ENCODE measurements around the gene CCDC187. TPM values are rescaled to one million over a fixed set of nuclear protein-coding genes. Genes with fewer than 3 reads are reported as not detected.

The CCDC187 gene
- total RNA-seq, 5 donors from 2014 or later (not counting 1 experiment from before 2014, with no cell fraction given): 0.07 to 0.20 (median 0.09) TPM; not detected in 1

DNA sequence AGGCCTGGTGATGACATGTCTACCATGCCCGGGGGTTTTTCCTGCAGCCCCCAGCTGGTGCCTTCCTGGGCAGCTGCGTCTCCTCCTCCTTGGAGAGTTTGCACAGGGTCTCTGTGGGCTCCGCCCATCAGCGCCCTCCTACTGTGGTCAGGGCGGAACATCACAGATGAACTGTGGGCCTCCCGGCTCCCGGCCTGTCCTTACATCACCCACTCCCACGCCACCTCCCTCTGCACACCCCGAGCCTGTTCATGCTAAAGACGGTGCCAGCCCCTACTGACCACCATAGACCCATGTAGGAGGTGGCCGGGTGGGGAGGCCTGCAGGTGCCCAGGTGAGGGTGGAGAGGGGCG lies 36.0 kb upstream of the CCDC187 start:
- WGBS (ENCODE audit: insufficient coverage): 89% methylated on average over 3 of the region's 12 CpGs
- H3K4me1 Mint-ChIP-seq: peaks cover 0 to 2% (median 0%) of the 10 kb centered on the region in 3 donors
- no peak overlapping the region for H3K4me3 Mint-ChIP-seq

DNA sequence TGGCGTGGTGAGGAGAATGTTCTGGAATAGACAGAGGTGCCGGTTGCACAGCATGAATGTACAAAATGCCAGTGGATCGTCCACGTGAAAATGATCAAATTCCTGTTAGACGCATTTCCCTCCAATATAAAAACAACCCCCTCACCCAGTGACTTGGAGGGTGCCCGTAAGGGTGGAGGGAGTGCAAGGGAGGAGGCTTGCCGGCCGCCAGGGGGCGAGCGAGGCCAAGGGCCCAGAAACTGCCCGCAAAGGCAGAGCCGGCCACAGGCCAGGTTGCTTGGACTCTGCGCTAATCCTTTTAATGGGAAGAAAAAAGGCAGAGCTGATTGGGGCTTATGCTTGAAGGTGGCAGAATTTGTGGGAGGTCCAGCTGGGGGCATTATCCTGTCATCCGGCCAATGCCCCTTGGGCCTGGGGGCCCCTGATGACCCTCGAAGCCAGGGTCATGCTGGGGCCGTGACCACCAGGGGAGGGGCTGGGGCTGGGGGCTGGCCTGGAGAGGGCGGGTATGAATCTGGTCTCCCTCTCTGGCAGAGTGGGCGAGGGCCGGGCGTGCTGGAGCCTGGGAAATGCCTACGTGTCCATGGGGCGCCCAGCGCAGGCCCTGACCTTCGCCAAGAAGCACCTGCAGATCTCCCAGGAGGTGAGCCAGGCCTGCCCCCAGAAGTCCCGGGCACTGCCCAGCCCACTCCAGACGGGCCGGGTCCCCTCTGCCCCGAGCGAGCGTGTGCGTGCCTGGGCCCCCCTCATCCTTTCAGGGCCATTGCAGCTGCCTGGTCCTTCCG lies 35.5 kb upstream of the CCDC187 start:
- ChIA-PET POLR2A (no interaction called here), CTCF (no interaction called here)
- H3K27me3 ChIP-seq (replicated peaks in 1 of 2; ENCODE audit: control insufficient read depth in 2 of 2, extremely low read depth in 1 of 2, insufficient read depth in 2 of 2, low read length in 1 of 2): no peaks in the 10 kb centered on the region
- no peak overlapping the region for H3K4me3 Mint-ChIP-seq
- no peak overlapping the region for H3K27ac ChIP-seq (ENCODE audit: low read length)
- no peaks in the 10 kb centered on the region for H3K27me3 Mint-ChIP-seq
- no peak overlapping the region for H3K27ac Mint-ChIP-seq
- H3K4me1 Mint-ChIP-seq: peaks cover 0 to 2% (median 0%) of the 10 kb centered on the region in 3 donors
- DNase-seq (peak in 11 of 35 experiments; percentile 16 to 48 (median 30)), ATAC-seq (replicated peaks in 1 of 4) (peak in 1 of 4 experiments; percentile 48)
- peaks cover 0 to 7% of the 10 kb centered on the region in 2 experiments for H3K4me1 ChIP-seq (ENCODE audit: control insufficient read depth in 1 of 2, extremely low read depth in 1 of 2, insufficient read depth in 2 of 2, low read length in 2 of 2)
- H3K9me3 ChIP-seq: no peaks in the 10 kb centered on the region
- no peak overlapping the region for H3K4me3 ChIP-seq (ENCODE audit: control insufficient read depth in 1 of 2, extremely low read depth in 1 of 2, low read length in 1 of 2)
- no peaks in the 10 kb centered on the region for H3K36me3 ChIP-seq (ENCODE audit: control insufficient read depth in 2 of 2, extremely low read depth in 1 of 2, insufficient read depth in 1 of 2, low read length in 1 of 2)
- 86% methylated on average over 22 of the region's 32 CpGs for WGBS (ENCODE audit: insufficient coverage)
- no peaks in the 10 kb centered on the region for H3K36me3 Mint-ChIP-seq
- H3K9me3 Mint-ChIP-seq: no peaks in the 10 kb centered on the region

More for the DNA sequence above, 36.0 kb upstream of the CCDC187 start:
- Histone ChIP-seq H3K36me3 (ENCODE audit: control insufficient read depth in 2 of 2, extremely low read depth in 1 of 2, insufficient read depth in 1 of 2, low read length in 1 of 2) (no peaks in the 10 kb centered on the region), H3K9me3 (no peaks in the 10 kb centered on the region), H3K27me3 (replicated peaks in 1 of 2; ENCODE audit: control insufficient read depth in 2 of 2, extremely low read depth in 1 of 2, insufficient read depth in 2 of 2, low read length in 1 of 2) (no peaks in the 10 kb centered on the region), H3K4me1 (ENCODE audit: control insufficient read depth in 1 of 2, extremely low read depth in 1 of 2, insufficient read depth in 2 of 2, low read length in 2 of 2) (peaks cover 0 to 7% of the 10 kb centered on the region in 2 experiments), H3K27ac (ENCODE audit: low read length) (no peak overlapping the region), H3K4me3 (ENCODE audit: control insufficient read depth in 1 of 2, extremely low read depth in 1 of 2, low read length in 1 of 2) (no peak overlapping the region)
- DNase-seq: no peak
- ATAC-seq (replicated peaks in 1 of 4): no peak
- Mint-ChIP-seq H3K36me3 (no peaks in the 10 kb centered on the region), H3K9me3 (no peaks in the 10 kb centered on the region), H3K27ac (no peak overlapping the region), H3K27me3 (no peaks in the 10 kb centered on the region)
- POLR2A ChIA-PET: no interaction called here
- CTCF ChIA-PET: no interaction called here

DNA sequence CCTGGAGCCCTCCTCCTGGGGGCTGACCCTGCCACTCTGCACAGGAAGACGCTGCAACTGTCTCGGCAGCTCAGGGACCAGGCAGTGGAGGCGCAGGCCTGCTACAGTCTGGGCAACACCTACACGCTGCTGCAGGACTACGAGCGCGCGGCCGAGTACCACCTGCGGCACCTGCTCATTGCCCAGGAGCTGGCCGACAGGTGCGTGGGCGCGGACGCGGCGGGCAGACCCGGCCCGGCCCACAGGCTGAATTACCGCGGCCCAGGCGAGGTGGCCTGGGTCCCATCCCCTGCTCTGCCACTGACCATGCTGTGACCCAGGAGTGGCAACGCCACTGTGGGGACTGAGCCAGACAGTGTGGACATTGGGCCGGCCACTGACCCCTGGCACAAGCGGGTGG lies 34.6 kb upstream of the CCDC187 start:
- Histone ChIP-seq H3K27ac (ENCODE audit: low read length) (no peak overlapping the region), H3K36me3 (ENCODE audit: control insufficient read depth in 2 of 2, extremely low read depth in 1 of 2, insufficient read depth in 1 of 2, low read length in 1 of 2) (no peaks in the 10 kb centered on the region), H3K4me3 (ENCODE audit: control insufficient read depth in 1 of 2, extremely low read depth in 1 of 2, low read length in 1 of 2) (no peak overlapping the region), H3K27me3 (replicated peaks in 1 of 2; ENCODE audit: control insufficient read depth in 2 of 2, extremely low read depth in 1 of 2, insufficient read depth in 2 of 2, low read length in 1 of 2) (no peaks in the 10 kb centered on the region), H3K4me1 (ENCODE audit: control insufficient read depth in 1 of 2, extremely low read depth in 1 of 2, insufficient read depth in 2 of 2, low read length in 2 of 2) (peaks cover 0 to 7% of the 10 kb centered on the region in 2 experiments), H3K9me3 (no peaks in the 10 kb centered on the region)
- ChIA-PET CTCF (no interaction called here), POLR2A (no interaction called here)
- H3K27ac Mint-ChIP-seq: no peak overlapping the region
- 97% methylated on average over 22 of the region's 25 CpGs for WGBS (ENCODE audit: insufficient coverage)
- no peaks in the 10 kb centered on the region for H3K9me3 Mint-ChIP-seq
- peaks cover 0 to 2% (median 0%) of the 10 kb centered on the region in 3 donors for H3K4me1 Mint-ChIP-seq
- DNase-seq (no peak), ATAC-seq (replicated peaks in 1 of 4) (no peak)
- no peaks in the 10 kb centered on the region for H3K27me3 Mint-ChIP-seq
- no peak overlapping the region for H3K4me3 Mint-ChIP-seq
- H3K36me3 Mint-ChIP-seq: no peaks in the 10 kb centered on the region

DNA sequence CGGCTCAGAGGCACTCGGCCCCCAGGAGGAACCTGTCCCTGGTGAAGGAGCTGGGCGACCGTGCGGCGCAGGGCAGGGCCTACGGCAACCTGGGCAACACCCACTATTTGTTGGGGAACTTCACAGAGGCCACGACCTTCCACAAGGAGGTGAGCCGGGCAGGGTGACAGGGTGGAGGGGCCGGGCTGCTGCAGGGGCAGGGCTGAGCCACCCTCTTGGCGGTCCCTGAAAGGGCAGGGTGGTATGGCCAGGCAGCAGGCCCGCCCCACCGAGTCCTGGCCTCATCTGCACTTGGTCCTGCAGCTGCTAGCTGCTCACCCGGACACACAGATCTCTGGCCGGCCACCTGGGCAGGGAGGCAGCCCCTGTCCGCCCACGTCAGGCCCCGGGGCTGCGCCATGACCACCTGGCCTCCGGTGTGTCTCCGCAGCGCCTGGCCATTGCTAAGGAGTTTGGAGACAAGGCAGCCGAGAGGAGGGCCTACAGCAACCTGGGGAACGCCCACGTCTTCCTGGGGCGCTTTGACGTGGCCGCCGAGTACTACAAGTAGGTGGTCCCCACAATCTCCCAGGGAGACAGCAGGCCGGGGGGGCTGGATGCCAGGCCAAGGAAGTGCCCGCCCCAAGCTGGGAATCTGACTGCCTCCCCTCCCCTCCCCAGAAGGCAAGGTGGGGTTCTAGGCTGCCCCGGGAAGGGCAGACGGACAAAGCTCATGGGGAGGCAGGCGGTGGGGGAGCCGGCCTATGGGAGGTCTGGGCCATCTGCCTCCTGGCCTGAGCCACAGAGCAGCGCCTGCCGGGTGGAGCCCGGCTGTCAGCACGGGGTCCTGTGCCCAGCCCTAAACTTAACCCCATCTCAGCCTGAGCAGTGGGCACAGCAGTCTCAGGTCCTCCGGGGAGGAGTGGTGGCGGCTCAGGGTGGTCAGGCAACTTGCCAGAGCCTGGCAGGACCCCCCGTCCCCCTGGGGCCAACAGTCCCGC lies 33.8 kb upstream of the CCDC187 start:
- Histone ChIP-seq H3K9me3 (no peaks in the 10 kb centered on the region), H3K36me3 (ENCODE audit: control insufficient read depth in 2 of 2, extremely low read depth in 1 of 2, insufficient read depth in 1 of 2, low read length in 1 of 2) (no peaks in the 10 kb centered on the region), H3K27ac (ENCODE audit: low read length) (no peak overlapping the region), H3K4me3 (ENCODE audit: control insufficient read depth in 1 of 2, extremely low read depth in 1 of 2, low read length in 1 of 2) (no peak overlapping the region), H3K4me1 (ENCODE audit: control insufficient read depth in 1 of 2, extremely low read depth in 1 of 2, insufficient read depth in 2 of 2, low read length in 2 of 2) (peaks cover 0 to under 1% of the 10 kb centered on the region in 2 experiments), H3K27me3 (replicated peaks in 1 of 2; ENCODE audit: control insufficient read depth in 2 of 2, extremely low read depth in 1 of 2, insufficient read depth in 2 of 2, low read length in 1 of 2) (no peaks in the 10 kb centered on the region)
- Mint-ChIP-seq H3K4me3 (no peak overlapping the region), H3K4me1 (no peaks in the 10 kb centered on the region), H3K9me3 (no peaks in the 10 kb centered on the region), H3K27ac (no peak overlapping the region), H3K27me3 (no peaks in the 10 kb centered on the region), H3K36me3 (no peaks in the 10 kb centered on the region)
- WGBS (ENCODE audit: insufficient coverage): 90% methylated on average over 33 of the region's 43 CpGs
- ChIA-PET CTCF (interaction anchor here in 1 of 2 donors (0.6 kb wide), 1 partner anchor 63 kb away, joined by 3 read pairs; no protein-coding TSS in a partner anchor), POLR2A (no interaction called here)
- no peak for DNase-seq
- no peak for ATAC-seq (replicated peaks in 1 of 4)

DNA sequence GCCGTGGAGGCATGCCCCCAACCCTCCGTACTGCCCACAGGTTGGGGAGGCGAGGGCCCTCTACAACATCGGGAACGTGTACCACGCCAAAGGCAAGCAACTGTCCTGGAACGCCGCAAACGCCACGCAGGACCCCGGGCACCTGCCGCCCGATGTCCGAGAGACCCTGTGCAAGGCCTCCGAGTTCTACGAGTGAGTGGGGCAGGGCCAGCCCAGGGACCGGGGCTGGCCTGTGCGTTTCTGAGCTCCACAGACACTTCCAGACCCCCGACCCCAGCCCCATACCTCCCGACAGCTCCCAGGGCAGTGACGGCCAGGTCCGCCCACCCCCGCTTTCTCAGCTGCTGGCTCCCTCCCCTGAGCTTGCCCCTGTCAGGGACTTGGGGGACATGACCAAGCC lies 33.0 kb upstream of the CCDC187 start:
- 96% methylated on average over 18 of the region's 23 CpGs for WGBS (ENCODE audit: insufficient coverage)
- H3K36me3 ChIP-seq (ENCODE audit: control insufficient read depth in 2 of 2, extremely low read depth in 1 of 2, insufficient read depth in 1 of 2, low read length in 1 of 2): no peaks in the 10 kb centered on the region
- Mint-ChIP-seq H3K36me3 (no peaks in the 10 kb centered on the region), H3K4me3 (no peak overlapping the region), H3K9me3 (no peaks in the 10 kb centered on the region), H3K4me1 (no peaks in the 10 kb centered on the region), H3K27me3 (no peaks in the 10 kb centered on the region), H3K27ac (no peak overlapping the region)
- H3K27ac ChIP-seq (ENCODE audit: low read length): no peak overlapping the region
- H3K9me3 ChIP-seq: no peaks in the 10 kb centered on the region
- no peak for ATAC-seq (replicated peaks in 1 of 4)
- H3K4me1 ChIP-seq (ENCODE audit: control insufficient read depth in 1 of 2, extremely low read depth in 1 of 2, insufficient read depth in 2 of 2, low read length in 2 of 2): peaks cover 0 to 2% of the 10 kb centered on the region in 2 experiments
- no peak for DNase-seq
- no peak overlapping the region for H3K4me3 ChIP-seq (ENCODE audit: control insufficient read depth in 1 of 2, extremely low read depth in 1 of 2, low read length in 1 of 2)
- POLR2A ChIA-PET: no interaction called here
- CTCF ChIA-PET: interaction anchor here in 1 of 2 donors (0.6 kb wide), 1 partner anchor 64 kb away, joined by 3 read pairs; no protein-coding TSS in a partner anchor
- no peaks in the 10 kb centered on the region for H3K27me3 ChIP-seq (replicated peaks in 1 of 2; ENCODE audit: control insufficient read depth in 2 of 2, extremely low read depth in 1 of 2, insufficient read depth in 2 of 2, low read length in 1 of 2)

GRCh38 chr9:136336156-136336870 lies 32.4 kb upstream of the CCDC187 start:
- no peak for DNase-seq
- no peaks in the 10 kb centered on the region for H3K9me3 Mint-ChIP-seq
- no peak overlapping the region for H3K4me3 Mint-ChIP-seq
- no peak for ATAC-seq (replicated peaks in 1 of 4)
- Histone ChIP-seq H3K27ac (ENCODE audit: low read length) (no peak overlapping the region), H3K27me3 (replicated peaks in 1 of 2; ENCODE audit: control insufficient read depth in 2 of 2, extremely low read depth in 1 of 2, insufficient read depth in 2 of 2, low read length in 1 of 2) (no peaks in the 10 kb centered on the region), H3K4me3 (ENCODE audit: control insufficient read depth in 1 of 2, extremely low read depth in 1 of 2, low read length in 1 of 2) (no peak overlapping the region), H3K4me1 (ENCODE audit: control insufficient read depth in 1 of 2, extremely low read depth in 1 of 2, insufficient read depth in 2 of 2, low read length in 2 of 2) (peaks cover 0 to 4% of the 10 kb centered on the region in 2 experiments), H3K9me3 (no peaks in the 10 kb centered on the region), H3K36me3 (ENCODE audit: control insufficient read depth in 2 of 2, extremely low read depth in 1 of 2, insufficient read depth in 1 of 2, low read length in 1 of 2) (no peaks in the 10 kb centered on the region)
- WGBS (ENCODE audit: insufficient coverage): 92% methylated on average over 23 of the region's 30 CpGs
- H3K27me3 Mint-ChIP-seq: no peaks in the 10 kb centered on the region
- ChIA-PET CTCF (no interaction called here), POLR2A (no interaction called here)
- no peaks in the 10 kb centered on the region for H3K36me3 Mint-ChIP-seq
- no peak overlapping the region for H3K27ac Mint-ChIP-seq
- H3K4me1 Mint-ChIP-seq: no peaks in the 10 kb centered on the region

Measured in T-cell (primary cell).